ENCODE data around the gene OR6N2.

GRCh38 chr1:158771950-158772866 is 8.8 kb downstream of the OR6N2 start, which contains the start of gene OR6N1:
- TF ChIP-seq CTCF (IDR thresholded peaks at IDR 0.05; ENCODE audit: low read depth, low read length) (no peak), EZH2phosphoT487 (IDR thresholded peaks at IDR 0.05; ENCODE audit: low read depth) (no peak)

Data from OCI-LY3 (cell line).